GM18951 (cell line): ENCODE data around the gene PKNOX2.

Source experiments
- POLR2A ChIP-seq: IDR thresholded peaks from 4 replicates; pipeline ENCODE4 v1.6.1; 2011; ENCODE audit warnings: mild to moderate bottlenecking; ENCODE audit not compliant: insufficient read length, insufficient read depth; ENCODE audit errors: extremely low read depth
- in situ Hi-C: fragments of 300-500 bp; cut with MboI; formaldehyde crosslinking; loops from one replicate; pipeline ENCODE4 v1.12.0; 2022; ENCODE audit warnings: low sequenced_read_pairs, mixed read lengths, inconsistent platforms; ENCODE audit not compliant: unreplicated experiment

Gene PKNOX2

GRCh38 chr11:125305345-125305744 lies 140.8 kb downstream of the PKNOX2 start:
- in situ Hi-C loops, result no loop called here
- no peak for TF ChIP-seq POLR2A

- in situ Hi-C loops, result no loop called here
- no peak for TF ChIP-seq POLR2A
These were observed 141.9 kb downstream of the PKNOX2 start for GRCh38 chr11:125306476-125306875.

GRCh38 chr11:125308246-125308645 lies 143.7 kb downstream of the PKNOX2 start:
- in situ Hi-C loops, result no loop called here
- no peak for TF ChIP-seq POLR2A

- no peak for TF ChIP-seq POLR2A
- in situ Hi-C loops, result no loop called here
These were observed 147.8 kb downstream of the PKNOX2 start for GRCh38 chr11:125312391-125312790.

GRCh38 chr11:125312812-125313211 lies 148.3 kb downstream of the PKNOX2 start:
- in situ Hi-C loops, result no loop called here
- no peak for TF ChIP-seq POLR2A

- TF ChIP-seq POLR2A, result no peak
- in situ Hi-C loops, result no loop called here
These were observed 149.0 kb downstream of the PKNOX2 start for GRCh38 chr11:125313271-125314219.

GRCh38 chr11:125314276-125315078 lies 149.9 kb downstream of the PKNOX2 start:
- in situ Hi-C loops, result no loop called here
- no peak for TF ChIP-seq POLR2A

GRCh38 chr11:125315079-125315740 lies 150.7 kb downstream of the PKNOX2 start:
- no peak for TF ChIP-seq POLR2A
- in situ Hi-C loops, result no loop called here

- in situ Hi-C loops, result no loop called here
- TF ChIP-seq POLR2A, result no peak
These were observed 152.9 kb downstream of the PKNOX2 start for GRCh38 chr11:125317416-125317815.

- in situ Hi-C loops, result no loop called here
- no peak for TF ChIP-seq POLR2A
These were observed 155.1 kb downstream of the PKNOX2 start for GRCh38 chr11:125319649-125320048.

- in situ Hi-C loops, result no loop called here
These were observed 156.0 kb downstream of the PKNOX2 start for GRCh38 chr11:125320347-125321076.

GRCh38 chr11:125322289-125322688 lies 157.7 kb downstream of the PKNOX2 start:
- TF ChIP-seq POLR2A, result no peak
- in situ Hi-C loops, result no loop called here

More at GRCh38 chr11:125320347-125321076, 156.0 kb downstream of the PKNOX2 start:
- TF ChIP-seq POLR2A, result no peak

- in situ Hi-C loops, result loop anchor here (25.0 kb wide), 1 partner anchor 363 kb away; the partner anchor contains the start of gene CCDC15
- no peak for TF ChIP-seq POLR2A
These were observed 160.6 kb downstream of the PKNOX2 start for GRCh38 chr11:125325196-125325595.

- in situ Hi-C loops, result loop anchor here (25.0 kb wide), 1 partner anchor 364 kb away; the partner anchor contains the start of gene CCDC15
- no peak for TF ChIP-seq POLR2A
These were observed 161.6 kb downstream of the PKNOX2 start for GRCh38 chr11:125326126-125326525.
